ENCODE measurements around the gene MAST2. TPM values are rescaled to one million over a fixed set of nuclear protein-coding genes. Genes with fewer than 3 reads are reported as not detected.

The MAST2 gene
- total and polyA plus RNA-seq, 2 donors (not counting 3 experiments of a cell fraction or from before 2014, with no cell fraction given), result 25.0 to 41.2 TPM

- no peak overlapping the region for H2AFZ ChIP-seq (ENCODE audit: low read depth, low read length)
- intact Hi-C loops (cut with micrococcal nuclease), result no loop called here
- ChIA-PET POLR2A (interaction anchor here (0.6 kb wide), 1 partner anchor 8 kb away, joined by 3 read pairs; no protein-coding TSS in a partner anchor), CTCF (no interaction called here)
- H3K36me3 ChIP-seq (ENCODE audit: control insufficient read depth in 2 of 2, extremely low read depth in 1 of 2, insufficient read depth in 2 of 2, low read length in 2 of 2), result peaks cover 0 to 4% of the 10 kb centered on the region in 2 experiments
- no peaks in the 10 kb centered on the region for H3K4me1 ChIP-seq (ENCODE audit: control insufficient read depth, extremely low read depth, insufficient read depth, low read length)
- no peak overlapping the region for H3K9ac ChIP-seq (replicated peaks; ENCODE audit: extremely low read depth, insufficient read depth, low read length)
- no peak overlapping the region for H3K4me3 ChIP-seq (replicated peaks in 1 of 3; ENCODE audit: insufficient read depth in 1 of 3, low read depth in 1 of 3, low read length in 3 of 3)
- H3K79me2 ChIP-seq (ENCODE audit: control insufficient read depth, insufficient read depth, low read length), result no peaks in the 10 kb centered on the region
- TF ChIP-seq JUN (IDR thresholded peaks at IDR 0.05; ENCODE audit: borderline replicate concordance, insufficient read depth, insufficient read length, low read depth) (no peak), MYC (IDR thresholded peaks at IDR 0.05; ENCODE audit: low read depth, low read length) (no peak)
- no peak overlapping the region for H3K27ac ChIP-seq (ENCODE audit: insufficient read depth, low read depth, low read length)
- dilution Hi-C loops (cut with MboI; ENCODE audit: extremely low pct_ligation_motif_present, low sequenced_read_pairs), result no loop called here
- H4K20me1 ChIP-seq (replicated peaks; ENCODE audit: control insufficient read depth, extremely low read depth, insufficient read depth, low read length), result no peaks in the 10 kb centered on the region
- no peak for FAIRE-seq
- DNase-seq (ENCODE audit: low read depth, low spot score), result no peak
- no peaks in the 10 kb centered on the region for H3K9me1 ChIP-seq (replicated peaks; ENCODE audit: control insufficient read depth, extremely low read depth, insufficient read depth, low read length)
- no peaks in the 10 kb centered on the region for H3K27me3 ChIP-seq (ENCODE audit: control insufficient read depth in 2 of 2, insufficient read depth in 2 of 2, low read length in 2 of 2)
- H3K9me3 ChIP-seq (replicated peaks; ENCODE audit: control insufficient read depth, insufficient read depth, low read length), result no peaks in the 10 kb centered on the region
- no TSS peak for BruUV-seq (replicated peaks)
- no peak overlapping the region for H3K4me2 ChIP-seq (ENCODE audit: insufficient read depth, low read length)
These were observed 167.9 kb downstream of the MAST2 start for GRCh38 chr1:45971335-45971734.

GRCh38 chr1:45971922-45972531, 168.6 kb downstream of the MAST2 start:
- H3K4me1 ChIP-seq (ENCODE audit: control insufficient read depth, extremely low read depth, insufficient read depth, low read length), result no peaks in the 10 kb centered on the region
- ChIA-PET POLR2A (no interaction called here), CTCF (interaction anchor here (1.0 to 1.2 kb wide), 2 partner anchors 11 to 19 kb away, joined by 3 read pairs; no protein-coding TSS in a partner anchor)
- TF ChIP-seq POLR2A (IDR thresholded peaks at IDR 0.05; ENCODE audit: low read depth, low read length) (no peak), POLR2AphosphoS5 (IDR thresholded peaks at IDR 0.05; ENCODE audit: insufficient read depth, low read depth, low read length) (no peak), GATA2 (IDR thresholded peaks at IDR 0.05; ENCODE audit: insufficient read depth, insufficient read length, low read depth, low read length) (no peak), EZH2 (IDR thresholded peaks at IDR 0.05; ENCODE audit: borderline replicate concordance, low read depth, low read length, severe bottlenecking) (no peak), FOS (IDR thresholded peaks at IDR 0.05; ENCODE audit: borderline replicate concordance, insufficient read depth, low read length) (no peak), MAX (IDR thresholded peaks at IDR 0.05; ENCODE audit: insufficient read depth, insufficient read length) (no peak), JUN (IDR thresholded peaks at IDR 0.05; ENCODE audit: borderline replicate concordance, insufficient read depth, insufficient read length, low read depth) (no peak), MYC (IDR thresholded peaks at IDR 0.05; ENCODE audit: low read depth, low read length) (no peak), CTCF (IDR thresholded peaks at IDR 0.05; ENCODE audit: extremely low read depth in 1 of 2, insufficient read depth in 1 of 2, low read depth in 1 of 2, low read length in 2 of 2) (no peak)
- BruUV-seq (replicated peaks), result no TSS peak
- FAIRE-seq (no peak), DNase-seq (ENCODE audit: low read depth, low spot score) (no peak)
- no peaks in the 10 kb centered on the region for H3K27me3 ChIP-seq (ENCODE audit: control insufficient read depth in 2 of 2, insufficient read depth in 2 of 2, low read length in 2 of 2)
- no peak overlapping the region for H2AFZ ChIP-seq (ENCODE audit: low read depth, low read length)
- H3K9me1 ChIP-seq (replicated peaks; ENCODE audit: control insufficient read depth, extremely low read depth, insufficient read depth, low read length), result no peaks in the 10 kb centered on the region
- no peak overlapping the region for H3K4me3 ChIP-seq (replicated peaks in 1 of 3; ENCODE audit: insufficient read depth in 1 of 3, low read depth in 1 of 3, low read length in 3 of 3)
- intact Hi-C loops (cut with micrococcal nuclease), result no loop called here
- H3K9ac ChIP-seq (replicated peaks; ENCODE audit: extremely low read depth, insufficient read depth, low read length), result no peak overlapping the region
- no peak overlapping the region for H3K4me2 ChIP-seq (ENCODE audit: insufficient read depth, low read length)
- no peaks in the 10 kb centered on the region for H4K20me1 ChIP-seq (replicated peaks; ENCODE audit: control insufficient read depth, extremely low read depth, insufficient read depth, low read length)
- H3K79me2 ChIP-seq (ENCODE audit: control insufficient read depth, insufficient read depth, low read length), result no peaks in the 10 kb centered on the region
- no peak overlapping the region for H3K27ac ChIP-seq (ENCODE audit: insufficient read depth, low read depth, low read length)
- no peaks in the 10 kb centered on the region for H3K9me3 ChIP-seq (replicated peaks; ENCODE audit: control insufficient read depth, insufficient read depth, low read length)
- dilution Hi-C loops (cut with MboI; ENCODE audit: extremely low pct_ligation_motif_present, low sequenced_read_pairs), result no loop called here
- peaks cover 0 to 4% of the 10 kb centered on the region in 2 experiments for H3K36me3 ChIP-seq (ENCODE audit: control insufficient read depth in 2 of 2, extremely low read depth in 1 of 2, insufficient read depth in 2 of 2, low read length in 2 of 2)

All from endothelial cell of umbilical vein (primary cell).